ENCODE measurements around the gene CCDC148.

The CCDC148 gene

GRCh38 chr2:158211502-158211901, 245.1 kb downstream of the CCDC148 start:
- H3K9me3 ChIP-seq (ENCODE audit: low read depth, low read length), result no peaks in the 10 kb centered on the region
- no peaks in the 10 kb centered on the region for H3K36me3 ChIP-seq (ENCODE audit: insufficient read depth, low read length)
- TF ChIP-seq POLR2AphosphoS5 (IDR thresholded peaks at IDR 0.05; ENCODE audit: borderline replicate concordance, low read depth, low read length) (no peak), FOXP2 (optimal IDR thresholded peaks at IDR 0.05; ENCODE audit: control extremely low read depth, extremely low read length, insufficient read depth) (no peak), EZH2 (IDR thresholded peaks at IDR 0.05) (no peak)
- no peak overlapping the region for H3K27ac ChIP-seq
- DNase-seq (ENCODE audit: low read depth, low spot score), result no peak
- no peak overlapping the region for H3K4me3 ChIP-seq
- no peak overlapping the region for H3K9ac ChIP-seq (ENCODE audit: insufficient read length)

- DNase-seq (ENCODE audit: low read depth, low spot score), result no peak
- TF ChIP-seq FOXP2 (optimal IDR thresholded peaks at IDR 0.05; ENCODE audit: control extremely low read depth, extremely low read length, insufficient read depth) (no peak), EZH2 (IDR thresholded peaks at IDR 0.05) (no peak), POLR2AphosphoS5 (IDR thresholded peaks at IDR 0.05; ENCODE audit: borderline replicate concordance, low read depth, low read length) (no peak)
- H3K9ac ChIP-seq (ENCODE audit: insufficient read length), result no peak overlapping the region
- no peaks in the 10 kb centered on the region for H3K36me3 ChIP-seq (ENCODE audit: insufficient read depth, low read length)
- H3K4me3 ChIP-seq, result no peak overlapping the region
- H3K27ac ChIP-seq, result no peak overlapping the region
- H3K9me3 ChIP-seq (ENCODE audit: low read depth, low read length), result no peaks in the 10 kb centered on the region
Measured at GRCh38 chr2:158207354-158207753, 249.2 kb downstream of the CCDC148 start.

DNA sequence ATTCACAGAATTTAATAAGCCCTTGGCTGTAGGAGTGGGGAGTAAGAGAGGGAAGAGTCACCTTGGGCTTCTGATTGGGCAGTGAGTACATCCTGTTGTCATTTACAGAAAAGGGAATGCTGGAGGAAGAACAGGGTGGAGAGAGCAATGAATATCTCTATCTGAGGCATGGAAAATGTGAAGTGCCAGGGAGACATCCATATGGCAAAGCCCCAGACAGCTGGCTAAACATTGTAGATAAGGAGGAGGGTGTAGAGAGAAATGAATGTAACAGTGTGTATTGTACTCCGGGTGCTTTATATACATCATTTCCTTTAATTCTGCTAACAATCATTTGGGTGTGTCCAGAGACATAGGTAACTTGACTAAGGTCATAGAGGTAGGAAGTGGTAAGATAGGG, 251.3 kb downstream of the CCDC148 start:
- Histone ChIP-seq H3K9ac (ENCODE audit: insufficient read length) (no peak overlapping the region), H3K9me3 (ENCODE audit: low read depth, low read length) (no peaks in the 10 kb centered on the region), H3K36me3 (ENCODE audit: insufficient read depth, low read length) (no peaks in the 10 kb centered on the region), H3K27ac (no peak overlapping the region), H3K4me3 (no peak overlapping the region)
- no peak for TF ChIP-seq EZH2 (IDR thresholded peaks at IDR 0.05)
- DNase-seq (ENCODE audit: low read depth, low spot score), result no peak

DNA sequence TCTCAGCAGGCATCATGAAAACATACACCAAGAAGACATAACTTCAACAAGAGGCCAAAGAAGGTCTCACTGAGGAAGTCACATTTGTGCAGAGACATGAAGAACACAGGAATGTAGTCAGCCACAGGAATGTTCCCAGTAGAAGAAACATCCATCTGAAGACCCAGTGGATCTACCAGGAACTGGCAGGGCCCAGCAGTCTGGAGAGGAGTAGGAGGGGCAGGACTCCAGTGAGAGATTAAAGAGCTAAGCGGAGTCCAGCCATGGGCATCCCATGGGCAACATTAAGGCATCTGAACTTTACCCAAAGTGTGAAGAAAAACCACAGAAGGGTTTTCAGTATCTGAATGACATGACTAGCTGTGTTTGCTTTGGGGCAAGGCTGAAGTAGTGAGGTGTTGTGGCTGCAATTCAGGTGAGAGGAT, 251.8 kb downstream of the CCDC148 start:
- no peaks in the 10 kb centered on the region for H3K36me3 ChIP-seq (ENCODE audit: insufficient read depth, low read length)
- no peak for TF ChIP-seq POLR2AphosphoS5 (IDR thresholded peaks at IDR 0.05; ENCODE audit: borderline replicate concordance, low read depth, low read length)
- TF ChIP-seq EZH2 (IDR thresholded peaks at IDR 0.05), result no peak
- no peak for TF ChIP-seq FOXP2 (optimal IDR thresholded peaks at IDR 0.05; ENCODE audit: control extremely low read depth, extremely low read length, insufficient read depth)
- H3K4me3 ChIP-seq, result no peak overlapping the region
- no peak overlapping the region for H3K9ac ChIP-seq (ENCODE audit: insufficient read length)
- no peaks in the 10 kb centered on the region for H3K9me3 ChIP-seq (ENCODE audit: low read depth, low read length)
- DNase-seq (ENCODE audit: low read depth, low spot score), result no peak
- no peak overlapping the region for H3K27ac ChIP-seq

DNA sequence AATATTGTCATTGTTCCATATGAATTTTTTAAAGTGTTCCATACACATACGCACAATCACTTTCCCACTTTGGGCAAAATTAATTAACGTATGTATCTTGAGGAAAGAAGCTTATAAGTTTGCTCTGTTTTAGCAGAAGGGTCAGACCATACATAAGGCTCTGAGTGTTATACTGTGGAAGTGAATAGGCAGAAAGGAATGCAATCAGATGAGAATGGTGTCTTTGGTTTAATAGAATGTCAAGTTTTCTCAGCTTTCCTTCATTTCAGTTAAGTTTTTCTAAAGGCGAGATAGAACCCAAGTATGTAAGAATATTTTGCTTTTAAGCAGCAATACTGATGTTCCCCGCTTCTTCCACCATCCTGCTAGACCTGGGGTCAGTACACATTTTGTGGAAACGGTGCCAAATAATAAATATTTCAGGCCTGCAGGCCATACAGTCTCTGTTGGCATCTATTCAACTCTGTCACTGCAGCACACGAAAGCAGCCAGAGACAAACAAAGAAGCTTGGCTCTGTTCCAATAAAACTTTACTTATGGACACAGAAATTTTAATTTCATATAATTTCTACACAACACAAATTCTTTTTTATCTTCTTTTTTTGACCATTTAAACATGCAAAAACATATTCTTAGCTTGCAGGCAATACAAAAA, 254.3 kb downstream of the CCDC148 start:
- no peaks in the 10 kb centered on the region for H3K36me3 ChIP-seq (ENCODE audit: insufficient read depth, low read length)
- no peaks in the 10 kb centered on the region for H3K9me3 ChIP-seq (ENCODE audit: low read depth, low read length)
- no peak overlapping the region for H3K9ac ChIP-seq (ENCODE audit: insufficient read length)
- DNase-seq (ENCODE audit: low read depth, low spot score), result no peak
- H3K27ac ChIP-seq, result no peak overlapping the region
- peak overlapping the region; percentile 19; the same call in 1 of the 2 replicates for H3K4me3 ChIP-seq
- TF ChIP-seq FOXP2 (optimal IDR thresholded peaks at IDR 0.05; ENCODE audit: control extremely low read depth, extremely low read length, insufficient read depth) (no peak), EZH2 (IDR thresholded peaks at IDR 0.05) (no peak)

GRCh38 chr2:158199928-158200650, 256.5 kb downstream of the CCDC148 start:
- Histone ChIP-seq H3K36me3 (ENCODE audit: insufficient read depth, low read length) (no peaks in the 10 kb centered on the region), H3K27ac (no peak overlapping the region), H3K9me3 (ENCODE audit: low read depth, low read length) (no peaks in the 10 kb centered on the region), H3K9ac (ENCODE audit: insufficient read length) (no peak overlapping the region), H3K4me3 (no peak overlapping the region)
- TF ChIP-seq FOXP2 (optimal IDR thresholded peaks at IDR 0.05; ENCODE audit: control extremely low read depth, extremely low read length, insufficient read depth) (no peak), EZH2 (IDR thresholded peaks at IDR 0.05) (no peak), POLR2AphosphoS5 (IDR thresholded peaks at IDR 0.05; ENCODE audit: borderline replicate concordance, low read depth, low read length) (no peak)
- no peak for DNase-seq (ENCODE audit: low read depth, low spot score)

DNA sequence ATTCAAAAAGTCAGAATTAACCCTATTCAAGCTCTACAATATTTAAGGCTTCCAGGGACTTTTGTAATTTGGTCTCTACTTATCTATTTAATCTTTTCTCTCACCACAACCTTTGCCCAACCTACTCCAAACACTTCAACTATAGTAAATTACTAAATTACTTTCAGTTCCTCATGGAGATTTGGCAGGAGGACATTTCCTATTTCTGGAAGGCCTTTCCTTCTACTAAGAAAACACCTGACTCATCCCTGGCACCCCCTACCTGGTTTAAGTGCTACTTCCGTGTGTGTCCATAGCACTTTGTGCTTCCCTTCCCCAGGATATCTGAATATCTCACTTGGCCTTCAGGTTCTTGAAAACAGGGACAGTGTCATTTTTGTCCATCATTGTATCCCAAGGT, 258.6 kb downstream of the CCDC148 start:
- DNase-seq (ENCODE audit: low read depth, low spot score), result no peak
- Histone ChIP-seq H3K9ac (ENCODE audit: insufficient read length) (no peak overlapping the region), H3K27ac (no peak overlapping the region), H3K36me3 (ENCODE audit: insufficient read depth, low read length) (no peaks in the 10 kb centered on the region), H3K9me3 (ENCODE audit: low read depth, low read length) (no peaks in the 10 kb centered on the region), H3K4me3 (no peak overlapping the region)
- TF ChIP-seq POLR2AphosphoS5 (IDR thresholded peaks at IDR 0.05; ENCODE audit: borderline replicate concordance, low read depth, low read length) (no peak), EZH2 (IDR thresholded peaks at IDR 0.05) (no peak), FOXP2 (optimal IDR thresholded peaks at IDR 0.05; ENCODE audit: control extremely low read depth, extremely low read length, insufficient read depth) (no peak)

DNA sequence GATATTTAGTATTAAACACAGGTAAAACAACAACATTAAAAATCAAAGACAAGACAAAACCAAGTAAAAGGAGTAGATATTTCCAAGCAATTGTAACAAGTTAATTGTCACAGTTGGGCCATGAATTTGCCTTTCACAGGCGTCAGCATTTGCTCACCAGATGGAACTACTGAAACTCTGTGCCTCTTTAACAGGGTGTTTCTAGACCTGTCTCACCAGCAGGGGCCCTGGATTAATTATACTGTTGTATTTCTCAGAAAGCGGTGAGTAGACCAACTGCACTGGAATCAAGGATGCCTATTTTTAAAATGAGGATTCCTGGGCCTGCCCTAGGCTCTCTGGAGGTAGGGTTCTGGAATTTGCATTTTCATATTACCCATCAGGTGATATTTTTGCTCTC, 262.3 kb downstream of the CCDC148 start:
- DNase-seq (ENCODE audit: low read depth, low spot score), result no peak
- Histone ChIP-seq H3K9ac (ENCODE audit: insufficient read length) (no peak overlapping the region), H3K27ac (no peak overlapping the region), H3K4me3 (no peak overlapping the region), H3K36me3 (ENCODE audit: insufficient read depth, low read length) (no peaks in the 10 kb centered on the region), H3K9me3 (ENCODE audit: low read depth, low read length) (no peaks in the 10 kb centered on the region)
- TF ChIP-seq POLR2AphosphoS5 (IDR thresholded peaks at IDR 0.05; ENCODE audit: borderline replicate concordance, low read depth, low read length) (no peak), EZH2 (IDR thresholded peaks at IDR 0.05) (no peak), FOXP2 (optimal IDR thresholded peaks at IDR 0.05; ENCODE audit: control extremely low read depth, extremely low read length, insufficient read depth) (no peak)
